Peyer's patch (tissue), 4 donors: ENCODE measurements around the gene LIPA.

Source experiments
- POLR2A ChIP-seq, 2 donors: fragments of 450-650 bp; IDR thresholded peaks; one replicate each; pipeline ENCODE4 v1.5.1; 2017; ENCODE audit warnings: antibody characterized with exemption in 2 of 2, mild to moderate bottlenecking in 2 of 2, moderate library complexity in 2 of 2
- TF ChIP-seq, protein P1 (sequence below), 6 experiments: fragments of 450-650 bp in 4 of 6; fragments of 200-600 bp in 2 of 6; sonication (generic) in 1 of 6; IDR thresholded peaks; one replicate each; pipeline ENCODE4 v1.5.1; 2017 to 2019; ENCODE audit warnings: antibody characterized with exemption in 6 of 6, mild to moderate bottlenecking in 3 of 6, moderate library complexity in 1 of 6

DNA sequence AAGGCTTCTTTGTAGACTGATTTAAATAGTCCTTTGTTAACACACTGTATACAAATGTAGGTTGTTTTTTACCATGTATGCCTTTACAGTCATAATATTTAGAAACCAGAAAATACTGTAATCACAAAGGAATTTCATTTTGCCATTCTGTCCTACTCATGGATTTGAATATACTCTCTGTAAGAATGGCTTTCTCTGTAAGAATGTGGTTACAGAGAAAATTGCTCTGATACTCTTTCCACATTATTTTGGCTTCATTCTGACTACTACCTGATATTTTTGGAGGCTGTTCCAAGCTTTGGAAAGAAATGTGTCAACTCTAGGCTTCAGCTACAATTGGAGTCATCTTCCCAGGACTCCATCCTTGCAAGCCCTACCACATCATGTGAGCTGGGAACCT lies 68.0 kb downstream of the LIPA start:
- TF ChIP-seq, protein P1, sequence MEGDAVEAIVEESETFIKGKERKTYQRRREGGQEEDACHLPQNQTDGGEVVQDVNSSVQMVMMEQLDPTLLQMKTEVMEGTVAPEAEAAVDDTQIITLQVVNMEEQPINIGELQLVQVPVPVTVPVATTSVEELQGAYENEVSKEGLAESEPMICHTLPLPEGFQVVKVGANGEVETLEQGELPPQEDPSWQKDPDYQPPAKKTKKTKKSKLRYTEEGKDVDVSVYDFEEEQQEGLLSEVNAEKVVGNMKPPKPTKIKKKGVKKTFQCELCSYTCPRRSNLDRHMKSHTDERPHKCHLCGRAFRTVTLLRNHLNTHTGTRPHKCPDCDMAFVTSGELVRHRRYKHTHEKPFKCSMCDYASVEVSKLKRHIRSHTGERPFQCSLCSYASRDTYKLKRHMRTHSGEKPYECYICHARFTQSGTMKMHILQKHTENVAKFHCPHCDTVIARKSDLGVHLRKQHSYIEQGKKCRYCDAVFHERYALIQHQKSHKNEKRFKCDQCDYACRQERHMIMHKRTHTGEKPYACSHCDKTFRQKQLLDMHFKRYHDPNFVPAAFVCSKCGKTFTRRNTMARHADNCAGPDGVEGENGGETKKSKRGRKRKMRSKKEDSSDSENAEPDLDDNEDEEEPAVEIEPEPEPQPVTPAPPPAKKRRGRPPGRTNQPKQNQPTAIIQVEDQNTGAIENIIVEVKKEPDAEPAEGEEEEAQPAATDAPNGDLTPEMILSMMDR (IDR thresholded peaks at IDR 0.05) = no peak
- TF ChIP-seq POLR2A (IDR thresholded peaks at IDR 0.05) = no peak
